Globus pallidus (tissue), 1 donor: Measurements from ENCODE around the gene COL6A3.
"Not testable (repeated sequence)": the region's sequence is repeated elsewhere in the genome, so short reads cannot be mapped to it uniquely, and the experiment has no call there.

ENCODE experiments used
- DNase-seq: peaks from one replicate; pipeline ENCODE4 v3.0.0-alpha.2; 2015; ENCODE audit warnings: low spot score

The COL6A3 gene

DNA sequence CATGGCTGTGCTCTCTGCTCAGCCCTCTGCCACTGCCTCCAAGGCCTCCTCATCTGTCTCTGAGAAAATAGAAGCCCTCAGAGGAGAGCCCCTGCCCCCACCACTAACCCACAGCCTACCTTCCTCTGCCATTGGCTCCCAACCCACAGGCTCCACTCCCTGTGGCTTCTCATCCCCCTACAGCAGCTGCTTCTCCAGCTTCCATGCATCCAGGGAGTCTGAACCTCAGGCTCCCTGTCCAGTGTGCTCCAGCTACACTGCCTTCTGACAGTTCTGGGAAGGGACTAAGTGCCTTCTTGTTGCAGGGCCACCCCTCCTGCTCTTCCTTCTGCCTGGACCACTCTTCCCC lies 29.3 kb downstream of the COL6A3 start:
- DNase-seq = no peak

DNA sequence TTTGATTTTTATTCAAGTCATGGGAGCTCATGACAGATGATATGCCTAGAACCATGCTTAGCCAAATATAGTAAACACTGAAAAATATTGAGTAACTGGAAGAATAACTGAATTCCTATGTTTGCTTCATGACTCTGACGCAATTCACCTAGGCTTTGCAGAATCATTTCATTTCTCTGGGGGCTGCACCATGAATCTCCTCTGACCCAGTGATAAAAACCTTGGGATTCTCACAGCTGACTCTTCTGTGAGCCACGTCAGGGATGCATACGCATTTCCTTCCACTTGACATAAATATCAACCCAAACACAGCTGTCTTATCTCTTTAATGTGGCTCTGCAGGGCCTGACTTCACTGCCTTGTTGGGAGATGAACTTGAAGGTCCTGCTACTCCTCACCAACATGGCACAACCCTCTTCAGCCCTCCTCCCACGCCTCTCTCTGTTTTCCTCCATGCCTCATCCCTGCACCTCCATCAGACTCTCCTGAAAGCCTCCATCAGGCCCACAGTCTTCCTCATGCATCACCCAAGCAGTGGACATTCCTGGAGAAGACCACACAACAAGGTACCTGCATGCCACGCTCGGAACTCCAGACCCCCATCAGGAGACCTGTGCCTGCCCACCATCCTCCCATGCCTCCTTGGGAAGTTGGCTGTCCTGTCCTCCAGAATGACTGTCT lies 29.8 kb downstream of the COL6A3 start:
- no peak for DNase-seq

GRCh38 chr2:237380768-237381167 lies 33.2 kb downstream of the COL6A3 start:
- no peak for DNase-seq

GRCh38 chr2:237379636-237380035 lies 34.3 kb downstream of the COL6A3 start:
- DNase-seq = no peak

DNA sequence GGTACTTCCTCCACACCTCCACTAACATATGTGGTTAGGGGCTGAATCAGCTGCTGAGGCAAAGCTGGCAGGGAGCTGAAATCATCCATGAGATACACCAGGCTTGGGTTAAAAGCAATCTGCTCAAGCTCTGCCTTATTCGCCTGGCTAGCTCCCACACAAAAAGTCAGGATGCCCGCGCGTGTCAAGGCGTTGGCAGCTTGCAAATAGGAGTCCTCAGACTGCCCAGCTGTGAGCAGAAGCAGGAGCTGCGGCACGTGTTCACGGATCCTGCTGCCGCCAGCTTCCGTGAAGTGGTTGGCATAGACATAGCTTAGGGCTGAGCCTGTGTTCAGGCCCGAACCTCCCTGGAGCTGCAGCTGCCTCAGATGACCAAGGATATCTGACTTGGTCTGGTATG lies 35.3 kb downstream of the COL6A3 start:
- DNase-seq = no peak

GRCh38 chr2:237374284-237375060 lies 39.5 kb downstream of the COL6A3 start:
- DNase-seq = no peak

GRCh38 chr2:237371856-237372255 lies 42.1 kb downstream of the COL6A3 start:
- no peak for DNase-seq

DNA sequence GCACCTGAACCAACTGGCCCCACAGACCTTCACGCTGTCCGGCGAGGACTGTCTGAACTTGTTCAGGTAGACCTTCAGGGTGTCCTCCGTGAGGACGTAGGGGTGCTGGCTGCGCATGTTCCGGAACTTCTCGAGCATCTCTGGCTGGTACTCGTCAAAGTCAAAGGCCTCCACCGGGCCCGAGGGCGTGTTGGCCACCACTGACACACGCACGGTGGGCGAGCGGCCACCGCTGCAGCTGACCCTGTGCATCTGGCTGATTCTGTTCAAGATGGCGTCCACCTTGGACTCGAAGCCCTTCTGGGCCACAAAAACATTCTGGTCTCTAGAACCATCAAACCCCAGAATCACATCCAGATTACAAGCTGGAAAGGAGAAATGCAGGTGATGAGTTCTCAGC lies 48.3 kb downstream of the COL6A3 start:
- no peak for DNase-seq

DNA sequence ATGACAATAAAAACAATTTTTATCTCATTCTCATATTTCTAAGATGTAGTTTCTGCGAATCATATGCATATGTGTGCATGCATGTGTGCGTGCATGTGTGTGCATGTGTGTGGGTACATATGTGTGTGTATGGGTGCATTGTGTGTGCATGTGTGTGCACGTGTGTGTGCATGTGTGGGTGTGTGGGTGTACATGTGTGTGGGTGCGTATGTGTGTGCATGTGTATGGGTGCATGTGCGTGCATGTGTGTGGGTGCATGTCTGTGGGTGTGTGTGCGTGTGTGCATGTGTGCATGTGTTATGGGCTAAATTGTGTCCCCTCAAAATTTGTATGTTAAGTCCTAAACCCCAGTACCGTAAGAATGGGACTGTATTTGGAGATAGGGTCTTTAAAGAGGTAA lies 49.3 kb downstream of the COL6A3 start:
- DNase-seq = no peak

DNA sequence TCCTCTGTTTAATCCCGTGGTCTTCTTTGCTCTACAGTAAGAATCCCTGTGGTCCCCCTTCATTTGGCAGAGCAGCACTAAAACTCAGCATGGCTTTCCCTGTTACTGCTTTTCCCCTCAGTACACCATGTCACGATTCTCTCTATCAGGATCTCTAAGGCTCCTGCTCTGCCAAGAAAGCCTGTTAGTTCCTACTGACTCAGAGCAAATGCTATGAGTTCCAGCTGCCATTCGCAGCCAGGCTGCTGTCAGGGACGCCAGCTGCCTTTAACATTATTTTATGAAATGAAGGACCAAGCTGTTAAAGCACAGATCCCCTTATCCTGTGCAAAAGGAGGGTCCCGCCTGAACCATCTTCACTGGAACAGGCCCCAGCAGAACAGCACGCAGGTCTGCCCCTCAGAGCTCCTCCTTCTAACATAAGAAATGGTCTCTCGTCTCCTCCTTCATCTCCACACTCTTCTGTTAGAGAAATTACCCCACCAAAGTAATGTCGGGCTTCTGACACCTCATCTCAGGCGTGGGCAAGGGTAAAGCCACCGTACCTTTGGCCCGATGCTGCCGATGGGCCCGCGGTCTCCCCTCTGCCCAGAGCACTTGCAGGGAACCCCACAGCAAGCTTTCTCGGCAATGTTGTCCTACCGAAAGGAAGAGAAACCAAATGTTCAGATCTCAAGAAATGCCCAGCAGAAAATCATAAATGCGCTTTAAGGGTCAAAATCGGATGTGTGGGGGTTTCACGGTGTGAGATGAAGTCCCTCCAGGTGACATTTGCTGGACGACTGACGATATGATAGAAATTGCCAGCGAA lies 52.6 kb downstream of the COL6A3 start:
- DNase-seq = no peak

- no peak for DNase-seq
These were observed 53.8 kb downstream of the COL6A3 start for GRCh38 chr2:237359894-237360780.

DNA sequence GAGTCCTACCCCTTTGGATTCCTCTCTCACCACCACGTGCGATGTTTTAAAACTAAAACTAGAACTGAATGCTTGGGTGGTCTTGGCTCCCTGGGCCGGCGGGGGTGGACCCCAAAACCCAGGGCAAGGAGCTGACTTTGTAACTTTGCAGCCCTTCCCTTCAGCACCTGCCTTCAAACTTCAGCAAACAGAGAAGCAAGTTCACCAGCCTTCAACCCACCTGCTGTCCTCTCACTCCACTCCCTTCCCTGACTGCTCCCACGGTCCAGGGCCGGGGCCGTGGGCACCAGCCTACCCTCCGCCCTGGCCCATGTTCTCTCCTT lies 54.5 kb downstream of the COL6A3 start:
- no peak for DNase-seq

GRCh38 chr2:237358721-237359517 lies 55.0 kb downstream of the COL6A3 start:
- no peak for DNase-seq

DNA sequence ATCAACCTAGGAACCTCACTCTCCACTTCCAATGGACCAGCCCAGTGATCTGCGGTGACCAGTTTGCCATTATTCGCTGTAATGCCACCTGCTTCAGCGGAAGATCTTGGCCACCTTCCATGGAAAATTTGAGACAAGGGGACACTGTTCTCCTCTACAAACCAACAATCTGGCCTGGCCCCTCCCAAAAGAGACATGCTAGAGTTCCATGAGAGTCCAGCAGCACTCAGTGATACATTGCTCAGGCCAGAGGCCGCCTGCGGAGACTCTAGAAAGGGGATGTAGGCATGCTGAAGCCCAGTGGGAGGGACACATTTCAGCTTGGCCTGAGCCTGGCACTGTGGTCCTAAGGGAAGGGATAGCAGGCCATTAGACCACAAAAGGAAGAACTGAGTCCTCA lies 58.3 kb downstream of the COL6A3 start:
- DNase-seq = no peak

DNA sequence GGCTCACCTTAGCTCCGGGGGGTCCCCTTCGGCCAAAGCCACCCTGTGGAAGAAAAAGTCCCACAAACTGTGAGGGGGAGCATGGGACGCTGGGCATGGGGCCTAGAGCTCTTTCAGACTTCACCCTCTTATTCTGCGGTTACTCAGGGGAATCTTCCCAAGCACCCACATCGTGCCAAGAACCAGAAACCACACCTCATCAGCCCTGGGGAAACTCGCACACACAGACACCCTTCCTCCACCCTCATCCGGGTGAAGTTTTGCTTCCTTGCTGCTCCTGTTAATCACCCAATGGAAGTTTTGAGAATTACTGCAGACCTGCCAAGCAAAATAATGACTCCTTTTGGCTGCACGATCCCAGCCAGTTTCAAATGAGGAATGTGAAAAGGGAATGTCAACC lies 59.1 kb downstream of the COL6A3 start:
- no peak for DNase-seq

GRCh38 chr2:237354172-237354571 lies 59.8 kb downstream of the COL6A3 start:
- not testable (repeated sequence) for DNase-seq

DNA sequence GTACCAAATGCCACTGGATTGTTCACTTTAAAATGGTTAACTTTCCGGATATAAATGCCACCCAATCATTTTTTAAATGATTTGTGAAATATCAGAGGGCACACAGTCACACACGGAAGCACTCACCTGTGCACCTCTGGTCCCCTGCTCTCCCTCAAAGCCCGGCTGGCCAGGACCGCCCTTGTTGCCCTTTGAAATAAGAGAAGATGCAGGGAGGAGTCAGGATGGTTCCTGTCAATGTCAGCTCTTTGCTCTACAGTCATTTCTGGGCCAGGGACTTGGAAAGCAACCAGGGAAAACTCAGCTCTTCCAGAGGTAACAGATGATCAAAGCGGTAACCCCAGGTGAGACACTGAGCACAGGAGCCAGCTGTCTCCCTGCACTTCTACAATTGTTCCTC lies 60.7 kb downstream of the COL6A3 start:
- DNase-seq = no peak

- no peak for DNase-seq
These were observed 61.6 kb downstream of the COL6A3 start for GRCh38 chr2:237352279-237352845.

- DNase-seq = no peak
These were observed 62.2 kb downstream of the COL6A3 start for GRCh38 chr2:237351796-237352195.

- no peak for DNase-seq
These were observed 62.9 kb downstream of the COL6A3 start for GRCh38 chr2:237351046-237351445.

GRCh38 chr2:237350597-237350996 lies 63.4 kb downstream of the COL6A3 start:
- no peak for DNase-seq
